Measurements from ENCODE around the gene MSMO1.

DNA sequence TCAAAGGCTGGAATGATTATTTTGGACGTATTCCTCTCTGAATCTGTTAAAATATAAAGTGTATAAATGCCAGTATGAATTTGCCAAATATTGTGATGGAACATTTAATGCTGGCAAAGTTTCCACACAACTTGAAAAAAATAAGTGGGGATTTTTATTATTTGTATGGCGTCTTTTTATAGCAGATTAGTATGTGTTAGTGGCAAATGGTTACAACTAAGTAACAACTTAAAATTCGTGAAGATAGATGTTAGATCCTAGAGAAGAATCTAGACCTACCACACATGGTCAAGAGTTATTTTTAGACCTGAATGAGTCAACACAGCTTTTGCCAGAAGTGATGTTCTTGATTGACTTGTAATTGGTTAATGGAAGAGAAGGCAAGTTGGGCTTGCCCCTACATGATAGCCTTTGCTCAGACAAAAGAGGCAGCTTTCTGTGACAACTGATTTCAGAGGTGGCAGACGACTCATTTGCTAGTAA lies 56.2 kb downstream of the MSMO1 start:
- TF ChIP-seq POLR2A (IDR thresholded peaks at IDR 0.05) (no peak), POLR2AphosphoS5 (IDR thresholded peaks at IDR 0.05) (no peak)
- TF ChIP-seq, protein P1, sequence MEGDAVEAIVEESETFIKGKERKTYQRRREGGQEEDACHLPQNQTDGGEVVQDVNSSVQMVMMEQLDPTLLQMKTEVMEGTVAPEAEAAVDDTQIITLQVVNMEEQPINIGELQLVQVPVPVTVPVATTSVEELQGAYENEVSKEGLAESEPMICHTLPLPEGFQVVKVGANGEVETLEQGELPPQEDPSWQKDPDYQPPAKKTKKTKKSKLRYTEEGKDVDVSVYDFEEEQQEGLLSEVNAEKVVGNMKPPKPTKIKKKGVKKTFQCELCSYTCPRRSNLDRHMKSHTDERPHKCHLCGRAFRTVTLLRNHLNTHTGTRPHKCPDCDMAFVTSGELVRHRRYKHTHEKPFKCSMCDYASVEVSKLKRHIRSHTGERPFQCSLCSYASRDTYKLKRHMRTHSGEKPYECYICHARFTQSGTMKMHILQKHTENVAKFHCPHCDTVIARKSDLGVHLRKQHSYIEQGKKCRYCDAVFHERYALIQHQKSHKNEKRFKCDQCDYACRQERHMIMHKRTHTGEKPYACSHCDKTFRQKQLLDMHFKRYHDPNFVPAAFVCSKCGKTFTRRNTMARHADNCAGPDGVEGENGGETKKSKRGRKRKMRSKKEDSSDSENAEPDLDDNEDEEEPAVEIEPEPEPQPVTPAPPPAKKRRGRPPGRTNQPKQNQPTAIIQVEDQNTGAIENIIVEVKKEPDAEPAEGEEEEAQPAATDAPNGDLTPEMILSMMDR (IDR thresholded peaks at IDR 0.05 in 8 of 11, conservative IDR thresholded peaks at IDR 0.05 in 3 of 11), result no peak

Data from spleen (tissue), 7 donors.